Endothelial cell of umbilical vein (primary cell): ENCODE measurements around the gene SMC4.

Experiments used
- FOS ChIP-seq: IDR thresholded peaks from 2 replicates; pipeline ENCODE4 v1.6.1; 2011; ENCODE audit warnings: mild to moderate bottlenecking, low read length, moderate library complexity, borderline replicate concordance; ENCODE audit not compliant: insufficient read depth
- MAX ChIP-seq: IDR thresholded peaks from 2 replicates; pipeline ENCODE4 v1.6.1; 2011; ENCODE audit not compliant: insufficient read depth, insufficient read length
- POLR2A ChIP-seq: IDR thresholded peaks from 2 replicates; pipeline ENCODE4 v1.6.1; 2012; ENCODE audit warnings: low read depth, mild to moderate bottlenecking, control low read depth, low read length
- POLR2AphosphoS5 ChIP-seq: IDR thresholded peaks from 2 replicates; pipeline ENCODE4 v1.6.1; 2012; ENCODE audit warnings: low read depth, mild to moderate bottlenecking, control low read depth, low read length, moderate library complexity; ENCODE audit not compliant: insufficient read depth
- TF ChIP-seq, protein P1 (sequence below), 2 donors: IDR thresholded peaks; 1 replicate in 1 of 2; 2 replicates in 1 of 2; pipeline ENCODE4 v1.5.1; 2011; ENCODE audit warnings: low read length in 2 of 2, mild to moderate bottlenecking in 2 of 2, moderate library complexity in 2 of 2, control low read depth in 1 of 2, inconsistent platforms in 1 of 2, low read depth in 1 of 2; ENCODE audit not compliant: insufficient read depth in 1 of 2; ENCODE audit errors: extremely low read depth in 1 of 2

- TF ChIP-seq, protein P1, sequence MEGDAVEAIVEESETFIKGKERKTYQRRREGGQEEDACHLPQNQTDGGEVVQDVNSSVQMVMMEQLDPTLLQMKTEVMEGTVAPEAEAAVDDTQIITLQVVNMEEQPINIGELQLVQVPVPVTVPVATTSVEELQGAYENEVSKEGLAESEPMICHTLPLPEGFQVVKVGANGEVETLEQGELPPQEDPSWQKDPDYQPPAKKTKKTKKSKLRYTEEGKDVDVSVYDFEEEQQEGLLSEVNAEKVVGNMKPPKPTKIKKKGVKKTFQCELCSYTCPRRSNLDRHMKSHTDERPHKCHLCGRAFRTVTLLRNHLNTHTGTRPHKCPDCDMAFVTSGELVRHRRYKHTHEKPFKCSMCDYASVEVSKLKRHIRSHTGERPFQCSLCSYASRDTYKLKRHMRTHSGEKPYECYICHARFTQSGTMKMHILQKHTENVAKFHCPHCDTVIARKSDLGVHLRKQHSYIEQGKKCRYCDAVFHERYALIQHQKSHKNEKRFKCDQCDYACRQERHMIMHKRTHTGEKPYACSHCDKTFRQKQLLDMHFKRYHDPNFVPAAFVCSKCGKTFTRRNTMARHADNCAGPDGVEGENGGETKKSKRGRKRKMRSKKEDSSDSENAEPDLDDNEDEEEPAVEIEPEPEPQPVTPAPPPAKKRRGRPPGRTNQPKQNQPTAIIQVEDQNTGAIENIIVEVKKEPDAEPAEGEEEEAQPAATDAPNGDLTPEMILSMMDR (IDR thresholded peaks at IDR 0.05; ENCODE audit: extremely low read depth in 1 of 2, insufficient read depth in 1 of 2, low read depth in 1 of 2, low read length in 2 of 2) = no peak
- TF ChIP-seq FOS (no peak), POLR2A (no peak), POLR2AphosphoS5 (no peak), MAX (no peak)
These were observed 33.5 kb upstream of the SMC4 start for GRCh38 chr3:160365869-160366522.
